CD8-positive, alpha-beta memory T cell (primary cell): ENCODE measurements around the gene HOMER1. TPM values are rescaled to one million over a fixed set of nuclear protein-coding genes. Genes with fewer than 3 reads are reported as not detected.

ENCODE experiments used
- CTCF ChIA-PET: fragments of 350-600 bp; sonication (Branson Sonifier 250); formaldehyde crosslinking; loops from one replicate; lab custom pipeline; 2021; ENCODE audit warnings: antibody characterized with exemption; lab: Charles Lee
- POLR2A ChIA-PET: fragments of 350-600 bp; sonication (Branson Sonifier 250); formaldehyde crosslinking; loops from one replicate; lab custom pipeline; 2021; ENCODE audit warnings: antibody characterized with exemption; lab: Charles Lee
- DNase-seq, 5 donors: peaks; one replicate each; pipeline versions ENCODE4 v3.0.0 to v3.0.0-alpha.2; 2020 to 2022; ENCODE audit warnings: mixed read lengths in 1 of 5
- H3K27ac ChIP-seq: one replicate; pipeline ENCODE4 v1.7.0; 2013; ENCODE audit warnings: low read depth, mild to moderate bottlenecking, low read length, moderate library complexity
- H3K27me3 ChIP-seq: 2 replicates; pipeline ENCODE4 v1.7.0; 2013; ENCODE audit warnings: low read length, mild to moderate bottlenecking; ENCODE audit not compliant: insufficient read depth, poor library complexity, severe bottlenecking
- H3K36me3 ChIP-seq: 2 replicates; pipeline ENCODE4 v1.7.0; 2013; ENCODE audit warnings: mild to moderate bottlenecking, low read length, moderate library complexity; ENCODE audit not compliant: insufficient read depth
- H3K4me1 ChIP-seq: 2 replicates; pipeline ENCODE4 v1.7.0; 2013; ENCODE audit warnings: mild to moderate bottlenecking, low read length, moderate library complexity; ENCODE audit not compliant: insufficient read depth
- H3K4me3 ChIP-seq: 2 replicates; pipeline ENCODE4 v1.7.0; 2013; ENCODE audit warnings: mild to moderate bottlenecking, low read length
- H3K9me3 ChIP-seq: 2 replicates; pipeline ENCODE4 v1.7.0; 2013; ENCODE audit warnings: mild to moderate bottlenecking, low read length
- H3K27ac Mint-ChIP-seq, 8 donors: one replicate each; pipeline ENCODE4 v1.8.0; 2020 to 2021; ENCODE audit warnings: mixed read lengths in 8 of 8, mild to moderate bottlenecking in 6 of 8, inconsistent platforms in 3 of 8, moderate library complexity in 3 of 8
- H3K27me3 Mint-ChIP-seq, 2 donors: one replicate each; pipeline ENCODE4 v1.8.0; 2020 to 2021; ENCODE audit warnings: mixed read lengths in 2 of 2, mild to moderate bottlenecking in 1 of 2, moderate library complexity in 1 of 2
- H3K36me3 Mint-ChIP-seq, 3 donors: one replicate each; pipeline ENCODE4 v1.8.0; 2020 to 2021; ENCODE audit warnings: mixed read lengths in 3 of 3, inconsistent platforms in 1 of 3, mild to moderate bottlenecking in 1 of 3
- H3K4me1 Mint-ChIP-seq, 3 donors: one replicate each; pipeline ENCODE4 v1.8.0; 2020 to 2021; ENCODE audit warnings: mixed read lengths in 3 of 3, inconsistent platforms in 1 of 3, mild to moderate bottlenecking in 1 of 3
- H3K4me3 Mint-ChIP-seq, 7 donors: one replicate each; pipeline ENCODE4 v1.8.0; 2020 to 2021; ENCODE audit warnings: mixed read lengths in 7 of 7, mild to moderate bottlenecking in 6 of 7, moderate library complexity in 4 of 7, inconsistent platforms in 2 of 7
- H3K9me3 Mint-ChIP-seq, 5 donors: one replicate each; pipeline ENCODE4 v1.8.0; 2020 to 2022; ENCODE audit warnings: mixed read lengths in 5 of 5, mild to moderate bottlenecking in 3 of 5, moderate library complexity in 2 of 5, inconsistent platforms in 1 of 5
- polyA plus RNA-seq: library from polyadenylated mRNA; unstranded; fragments of 300-500 nt; fragmentation: Illumina TruSeq; gene quantifications from one replicate; pipeline ENCODE4 v1.2.3, GENCODE V29; 2021
- total RNA-seq, 2 experiments: library from RNA; stranded (reverse); gene quantifications; one replicate each; pipeline ENCODE4 v1.2.3, GENCODE V29; 2021

HOMER1 gene
- total and polyA plus RNA-seq, 3 experiments from 2014 or later = 4.6 to 11.1 (median 7.3) TPM

DNA sequence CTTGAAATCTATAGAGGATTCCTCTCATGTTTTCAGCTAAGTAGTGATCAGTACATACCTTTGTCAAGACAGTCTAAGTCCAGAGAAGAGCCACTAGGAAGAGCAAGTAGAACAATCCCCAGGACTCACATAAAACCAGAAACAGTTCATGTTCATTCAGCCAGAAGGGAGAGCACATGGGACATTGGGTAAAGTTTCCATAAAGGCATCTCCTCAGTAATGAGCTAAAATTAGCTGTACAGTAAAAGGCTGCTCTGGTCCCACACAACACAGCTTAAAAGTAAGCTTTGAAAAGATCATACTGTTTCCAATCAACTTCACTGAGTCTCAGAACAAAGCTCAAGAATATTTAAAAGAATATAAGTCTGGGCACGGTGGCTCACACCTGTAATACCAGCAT lies 32.4 kb downstream of the HOMER1 start:
- DNase-seq = no peak
- no peak overlapping the region for H3K27ac Mint-ChIP-seq
- no peak overlapping the region for H3K4me3 Mint-ChIP-seq
- H3K4me1 Mint-ChIP-seq = no peaks in the 10 kb centered on the region
- Histone ChIP-seq H3K27ac (no peak overlapping the region), H3K27me3 (no peaks in the 10 kb centered on the region), H3K4me1 (no peaks in the 10 kb centered on the region), H3K36me3 (no peaks in the 10 kb centered on the region), H3K9me3 (no peaks in the 10 kb centered on the region), H3K4me3 (no peak overlapping the region)
- POLR2A ChIA-PET = no interaction called here
- peaks cover 0 to 2% (median 0%) of the 10 kb centered on the region in 5 donors for H3K9me3 Mint-ChIP-seq
- CTCF ChIA-PET = no interaction called here
- H3K27me3 Mint-ChIP-seq = peaks cover 0 to 10% of the 10 kb centered on the region in 2 donors
- no peaks in the 10 kb centered on the region for H3K36me3 Mint-ChIP-seq

GRCh38 chr5:79480991-79481390 lies 32.9 kb downstream of the HOMER1 start:
- H3K36me3 ChIP-seq = no peaks in the 10 kb centered on the region
- ChIA-PET POLR2A (no interaction called here), CTCF (no interaction called here)
- H3K9me3 Mint-ChIP-seq = peaks cover 0 to 2% (median 0%) of the 10 kb centered on the region in 5 donors
- no peak overlapping the region for H3K4me3 ChIP-seq
- H3K27me3 ChIP-seq = no peaks in the 10 kb centered on the region
- no peak overlapping the region for H3K27ac ChIP-seq
- peaks cover 0 to 7% of the 10 kb centered on the region in 2 donors for H3K27me3 Mint-ChIP-seq
- no peaks in the 10 kb centered on the region for H3K4me1 Mint-ChIP-seq
- DNase-seq = no peak
- no peaks in the 10 kb centered on the region for H3K9me3 ChIP-seq
- H3K36me3 Mint-ChIP-seq = no peaks in the 10 kb centered on the region
- H3K4me3 Mint-ChIP-seq = no peak overlapping the region
- H3K27ac Mint-ChIP-seq = no peak overlapping the region
- no peaks in the 10 kb centered on the region for H3K4me1 ChIP-seq

DNA sequence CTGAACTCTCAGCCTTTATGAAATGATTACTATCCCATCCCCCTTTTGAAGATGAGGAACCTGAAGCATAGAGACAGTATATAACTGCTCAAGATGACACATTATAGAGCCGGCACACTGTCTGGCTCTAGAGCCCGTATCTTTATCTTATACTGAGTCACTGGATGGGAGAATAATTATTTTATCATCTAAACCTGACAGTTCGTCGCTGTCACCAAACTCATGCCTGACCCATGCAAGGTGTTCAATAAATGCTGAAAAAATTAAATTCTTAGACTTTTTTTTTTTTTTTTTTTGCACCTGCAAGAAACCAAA lies 38.8 kb downstream of the HOMER1 start:
- Mint-ChIP-seq H3K36me3 (no peaks in the 10 kb centered on the region), H3K27ac (no peak overlapping the region), H3K4me1 (no peaks in the 10 kb centered on the region), H3K27me3 (peaks cover 0 to 7% of the 10 kb centered on the region in 2 donors), H3K9me3 (no peaks in the 10 kb centered on the region), H3K4me3 (no peak overlapping the region)
- Histone ChIP-seq H3K27me3 (no peaks in the 10 kb centered on the region), H3K4me1 (no peaks in the 10 kb centered on the region), H3K4me3 (no peak overlapping the region), H3K36me3 (no peaks in the 10 kb centered on the region), H3K27ac (no peak overlapping the region), H3K9me3 (no peaks in the 10 kb centered on the region)
- POLR2A ChIA-PET = no interaction called here
- CTCF ChIA-PET = no interaction called here
- DNase-seq = no peak

GRCh38 chr5:79474367-79475151 lies 39.4 kb downstream of the HOMER1 start:
- peaks cover 0 to 7% of the 10 kb centered on the region in 2 donors for H3K27me3 Mint-ChIP-seq
- Histone ChIP-seq H3K9me3 (no peaks in the 10 kb centered on the region), H3K4me1 (no peaks in the 10 kb centered on the region), H3K27me3 (no peaks in the 10 kb centered on the region), H3K36me3 (no peaks in the 10 kb centered on the region), H3K4me3 (no peak overlapping the region), H3K27ac (no peak overlapping the region)
- CTCF ChIA-PET = no interaction called here
- no peaks in the 10 kb centered on the region for H3K36me3 Mint-ChIP-seq
- POLR2A ChIA-PET = no interaction called here
- no peaks in the 10 kb centered on the region for H3K4me1 Mint-ChIP-seq
- H3K9me3 Mint-ChIP-seq = no peaks in the 10 kb centered on the region
- no peak for DNase-seq
- no peak overlapping the region for H3K4me3 Mint-ChIP-seq
- no peak overlapping the region for H3K27ac Mint-ChIP-seq

DNA sequence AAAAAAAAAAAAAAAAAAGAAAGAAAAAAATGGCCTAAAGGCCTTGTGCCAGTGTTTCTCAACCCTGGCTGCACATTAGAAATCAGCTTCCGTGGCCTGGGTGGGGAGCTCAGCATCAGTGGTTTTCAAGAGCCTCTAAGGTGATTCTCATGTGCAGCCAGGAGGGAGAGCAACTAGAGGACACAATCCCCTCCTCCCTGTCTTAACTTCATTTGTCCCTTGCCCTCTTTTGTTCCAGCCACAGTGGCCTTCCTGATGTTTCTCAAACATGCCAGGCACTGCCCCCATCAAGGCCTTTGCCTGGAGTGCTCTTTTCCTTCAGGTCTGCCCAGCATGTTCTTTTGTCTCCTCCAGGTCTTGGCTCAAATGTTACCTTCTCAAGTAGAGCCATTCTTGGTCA lies 42.4 kb downstream of the HOMER1 start:
- no peak for DNase-seq
- H3K27me3 ChIP-seq = no peaks in the 10 kb centered on the region
- Mint-ChIP-seq H3K36me3 (no peaks in the 10 kb centered on the region), H3K9me3 (no peaks in the 10 kb centered on the region), H3K4me1 (no peaks in the 10 kb centered on the region), H3K4me3 (no peak overlapping the region), H3K27ac (peak overlapping the region in 1 of 8 donors; percentile 48), H3K27me3 (no peaks in the 10 kb centered on the region)
- ChIA-PET CTCF (interaction anchor here (0.7 kb wide), 1 partner anchor 340 kb away, joined by 3 read pairs; no protein-coding TSS in a partner anchor), POLR2A (no interaction called here)
- H3K36me3 ChIP-seq = no peaks in the 10 kb centered on the region
- H3K9me3 ChIP-seq = no peaks in the 10 kb centered on the region
- no peak overlapping the region for H3K27ac ChIP-seq
- no peak overlapping the region for H3K4me3 ChIP-seq
- H3K4me1 ChIP-seq = no peaks in the 10 kb centered on the region

- H3K27me3 Mint-ChIP-seq = peaks cover 0 to 9% of the 10 kb centered on the region in 2 donors
- no peak overlapping the region for H3K27ac Mint-ChIP-seq
- H3K36me3 Mint-ChIP-seq = no peaks in the 10 kb centered on the region
- no peaks in the 10 kb centered on the region for H3K27me3 ChIP-seq
- ChIA-PET POLR2A (no interaction called here), CTCF (interaction anchor here (1.3 to 2.7 kb wide), 4 partner anchors 12 to 481 kb away, joined by 4 to 10 read pairs (median 6); no protein-coding TSS in a partner anchor)
- H3K9me3 Mint-ChIP-seq = no peaks in the 10 kb centered on the region
- peak in 2 of 5 donors; percentile 4 to 23 for DNase-seq
- H3K4me1 Mint-ChIP-seq = peaks cover 2 to 4% (median 4%) of the 10 kb centered on the region in 3 donors
- H3K36me3 ChIP-seq = no peaks in the 10 kb centered on the region
- H3K27ac ChIP-seq = no peak overlapping the region
- no peak overlapping the region for H3K4me3 Mint-ChIP-seq
- no peak overlapping the region for H3K4me3 ChIP-seq
- H3K4me1 ChIP-seq = no peaks in the 10 kb centered on the region
- no peaks in the 10 kb centered on the region for H3K9me3 ChIP-seq
These were observed 49.1 kb downstream of the HOMER1 start for GRCh38 chr5:79464695-79465332.

GRCh38 chr5:79464278-79464677 lies 49.7 kb downstream of the HOMER1 start:
- no peaks in the 10 kb centered on the region for H3K36me3 ChIP-seq
- Mint-ChIP-seq H3K27ac (no peak overlapping the region), H3K9me3 (no peaks in the 10 kb centered on the region), H3K27me3 (peaks cover 0 to 13% of the 10 kb centered on the region in 2 donors), H3K36me3 (no peaks in the 10 kb centered on the region), H3K4me1 (peaks cover 2 to 4% (median 4%) of the 10 kb centered on the region in 3 donors), H3K4me3 (no peak overlapping the region)
- no peaks in the 10 kb centered on the region for H3K4me1 ChIP-seq
- DNase-seq = no peak
- no peak overlapping the region for H3K4me3 ChIP-seq
- H3K27me3 ChIP-seq = no peaks in the 10 kb centered on the region
- ChIA-PET POLR2A (no interaction called here), CTCF (interaction anchor here (1.7 to 2.7 kb wide), 3 partner anchors 12 to 442 kb away, joined by 5 to 10 read pairs (median 7); no protein-coding TSS in a partner anchor)
- no peak overlapping the region for H3K27ac ChIP-seq
- no peaks in the 10 kb centered on the region for H3K9me3 ChIP-seq

DNA sequence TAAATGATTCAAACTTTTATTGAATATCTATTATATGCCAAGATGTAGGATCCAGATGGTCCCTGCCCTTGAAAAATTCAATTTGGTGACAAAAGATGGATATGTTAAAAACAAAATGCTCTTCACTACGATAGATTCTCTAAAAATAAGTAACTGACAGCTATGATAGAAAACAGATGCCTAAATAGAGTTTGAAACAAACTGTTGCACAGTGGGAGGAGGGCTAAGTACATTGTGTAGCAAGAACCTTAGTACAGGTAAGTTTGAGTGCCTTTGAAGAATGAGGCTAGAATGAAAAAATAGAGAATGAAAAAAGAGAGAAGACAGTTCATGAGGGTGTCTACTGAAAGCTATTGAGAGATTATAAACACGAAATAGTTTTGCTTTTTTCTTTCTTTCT lies 54.3 kb downstream of the HOMER1 start:
- no peak overlapping the region for H3K27ac Mint-ChIP-seq
- no peaks in the 10 kb centered on the region for H3K4me1 ChIP-seq
- H3K9me3 Mint-ChIP-seq = no peaks in the 10 kb centered on the region
- no peaks in the 10 kb centered on the region for H3K9me3 ChIP-seq
- H3K4me1 Mint-ChIP-seq = peaks cover 1 to 2% (median 2%) of the 10 kb centered on the region in 3 donors
- H3K27me3 ChIP-seq = no peaks in the 10 kb centered on the region
- no peak overlapping the region for H3K4me3 ChIP-seq
- ChIA-PET CTCF (interaction anchor here (1.0 to 1.1 kb wide), 2 partner anchors 44 to 326 kb away, joined by 3 read pairs; no protein-coding TSS in a partner anchor), POLR2A (no interaction called here)
- DNase-seq = no peak
- H3K27ac ChIP-seq = no peak overlapping the region
- H3K27me3 Mint-ChIP-seq = peaks cover 0 to 14% of the 10 kb centered on the region in 2 donors
- peaks cover 1 to 7% (median 2%) of the 10 kb centered on the region in 3 donors for H3K36me3 Mint-ChIP-seq
- H3K36me3 ChIP-seq = no peaks in the 10 kb centered on the region
- no peak overlapping the region for H3K4me3 Mint-ChIP-seq
